ENCODE data around the gene SEMA4G.
A peak's percentile ranks its signal among the peaks of the same experiment; 100 is the strongest.

Gene SEMA4G

DNA sequence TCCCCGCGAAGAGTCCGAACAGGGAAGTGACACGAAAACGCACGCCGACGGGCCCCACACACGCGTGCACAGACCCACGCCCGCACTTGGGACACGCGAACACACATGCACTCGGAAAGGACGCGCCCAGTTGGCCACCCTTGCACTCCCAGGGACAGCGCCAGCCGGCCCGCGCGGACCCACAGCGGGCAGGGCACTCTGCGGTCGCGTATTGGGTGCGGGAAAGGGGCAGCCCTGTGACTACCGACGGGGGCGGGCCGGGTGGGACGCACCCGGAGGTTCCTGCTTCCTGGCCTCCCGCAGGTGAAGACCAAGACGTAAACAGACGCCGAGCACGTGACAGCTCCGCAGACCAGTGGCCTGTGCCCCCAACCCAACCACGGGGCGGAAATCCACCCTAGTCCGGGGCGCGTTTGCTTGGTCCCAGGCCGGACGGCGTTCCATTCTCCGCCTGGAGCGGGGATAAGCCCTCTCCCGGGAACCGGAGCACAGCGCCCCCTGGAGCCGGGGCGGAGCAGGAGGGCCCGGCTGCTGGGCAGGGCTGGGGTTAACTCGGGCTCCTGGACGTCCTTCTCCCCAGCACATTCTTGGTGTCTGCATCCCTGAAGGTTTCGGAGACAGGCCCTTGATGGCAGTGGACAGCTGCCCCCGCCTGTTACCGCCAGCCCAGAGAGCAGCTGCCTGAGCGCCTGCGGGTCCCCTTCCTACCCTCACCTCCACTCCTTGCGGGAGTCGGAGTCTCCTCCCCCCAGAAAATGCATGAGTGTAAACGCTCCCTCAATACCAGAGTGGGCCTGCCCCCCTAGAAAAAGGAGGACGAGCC lies 28.3 kb downstream of the SEMA4G start (continued):
- TF ChIP-seq, protein P1, sequence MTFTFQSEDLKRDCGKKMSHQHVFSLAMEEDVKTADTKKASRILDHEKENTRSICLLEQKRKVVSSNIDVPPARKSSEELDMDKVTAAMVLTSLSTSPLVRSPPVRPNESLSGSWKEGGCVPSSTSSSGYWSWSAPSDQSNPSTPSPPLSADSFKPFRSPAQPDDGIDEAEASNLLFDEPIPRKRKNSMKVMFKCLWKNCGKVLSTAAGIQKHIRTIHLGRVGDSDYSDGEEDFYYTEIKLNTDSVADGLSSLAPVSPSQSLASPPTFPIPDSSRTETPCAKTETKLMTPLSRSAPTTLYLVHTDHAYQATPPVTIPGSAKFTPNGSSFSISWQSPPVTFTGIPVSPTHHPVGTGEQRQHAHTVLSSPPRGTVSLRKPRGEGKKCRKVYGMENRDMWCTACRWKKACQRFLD (tag by site-specific recombination; IDR thresholded peaks at IDR 0.05): no peak
- TF ChIP-seq ZBTB8A (tag by site-specific recombination; IDR thresholded peaks at IDR 0.05): peak; percentile 68; the same call in 1 of the 2 replicates
- TF ChIP-seq SALL2 (tag by site-specific recombination; IDR thresholded peaks at IDR 0.05; ENCODE audit: borderline replicate concordance): no peak
- 0 out of 2 replicates have a peak, but pooled peaks have one; percentile 41 for TF ChIP-seq KLF16 (tag by site-specific recombination; IDR thresholded peaks at IDR 0.05)
- TF ChIP-seq ZNF202 (tag by site-specific recombination; IDR thresholded peaks at IDR 0.05; ENCODE audit: borderline replicate concordance): no peak
- no peak for TF ChIP-seq PRDM1 (tag by site-specific recombination; IDR thresholded peaks at IDR 0.05)
- TF ChIP-seq ZNF214 (tag by site-specific recombination; IDR thresholded peaks at IDR 0.05; ENCODE audit: borderline replicate concordance): no peak
- TF ChIP-seq, protein P2, sequence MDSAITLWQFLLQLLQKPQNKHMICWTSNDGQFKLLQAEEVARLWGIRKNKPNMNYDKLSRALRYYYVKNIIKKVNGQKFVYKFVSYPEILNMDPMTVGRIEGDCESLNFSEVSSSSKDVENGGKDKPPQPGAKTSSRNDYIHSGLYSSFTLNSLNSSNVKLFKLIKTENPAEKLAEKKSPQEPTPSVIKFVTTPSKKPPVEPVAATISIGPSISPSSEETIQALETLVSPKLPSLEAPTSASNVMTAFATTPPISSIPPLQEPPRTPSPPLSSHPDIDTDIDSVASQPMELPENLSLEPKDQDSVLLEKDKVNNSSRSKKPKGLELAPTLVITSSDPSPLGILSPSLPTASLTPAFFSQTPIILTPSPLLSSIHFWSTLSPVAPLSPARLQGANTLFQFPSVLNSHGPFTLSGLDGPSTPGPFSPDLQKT (IDR thresholded peaks at IDR 0.05; ENCODE audit: borderline replicate concordance, low read depth, low read length): no peak
- TF ChIP-seq ZNF843 (tag by site-specific recombination; IDR thresholded peaks at IDR 0.05): 0 out of 2 replicates have a peak, but pooled peaks have one; percentile 12
- TF ChIP-seq ZBTB17 (tag by site-specific recombination; IDR thresholded peaks at IDR 0.05): no peak
- TF ChIP-seq, protein P3, sequence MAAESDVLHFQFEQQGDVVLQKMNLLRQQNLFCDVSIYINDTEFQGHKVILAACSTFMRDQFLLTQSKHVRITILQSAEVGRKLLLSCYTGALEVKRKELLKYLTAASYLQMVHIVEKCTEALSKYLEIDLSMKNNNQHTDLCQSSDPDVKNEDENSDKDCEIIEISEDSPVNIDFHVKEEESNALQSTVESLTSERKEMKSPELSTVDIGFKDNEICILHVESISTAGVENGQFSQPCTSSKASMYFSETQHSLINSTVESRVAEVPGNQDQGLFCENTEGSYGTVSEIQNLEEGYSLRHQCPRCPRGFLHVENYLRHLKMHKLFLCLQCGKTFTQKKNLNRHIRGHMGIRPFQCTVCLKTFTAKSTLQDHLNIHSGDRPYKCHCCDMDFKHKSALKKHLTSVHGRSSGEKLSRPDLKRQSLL (tag by site-specific recombination; IDR thresholded peaks at IDR 0.05): peak; percentile 61; the same call in 1 of the 2 replicates
- TF ChIP-seq ZNF416 (tag by site-specific recombination; IDR thresholded peaks at IDR 0.05): no peak
- TF ChIP-seq, protein P4, sequence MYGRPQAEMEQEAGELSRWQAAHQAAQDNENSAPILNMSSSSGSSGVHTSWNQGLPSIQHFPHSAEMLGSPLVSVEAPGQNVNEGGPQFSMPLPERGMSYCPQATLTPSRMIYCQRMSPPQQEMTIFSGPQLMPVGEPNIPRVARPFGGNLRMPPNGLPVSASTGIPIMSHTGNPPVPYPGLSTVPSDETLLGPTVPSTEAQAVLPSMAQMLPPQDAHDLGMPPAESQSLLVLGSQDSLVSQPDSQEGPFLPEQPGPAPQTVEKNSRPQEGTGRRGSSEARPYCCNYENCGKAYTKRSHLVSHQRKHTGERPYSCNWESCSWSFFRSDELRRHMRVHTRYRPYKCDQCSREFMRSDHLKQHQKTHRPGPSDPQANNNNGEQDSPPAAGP (tag by site-specific recombination; IDR thresholded peaks at IDR 0.05): peak; percentile 59

DNA sequence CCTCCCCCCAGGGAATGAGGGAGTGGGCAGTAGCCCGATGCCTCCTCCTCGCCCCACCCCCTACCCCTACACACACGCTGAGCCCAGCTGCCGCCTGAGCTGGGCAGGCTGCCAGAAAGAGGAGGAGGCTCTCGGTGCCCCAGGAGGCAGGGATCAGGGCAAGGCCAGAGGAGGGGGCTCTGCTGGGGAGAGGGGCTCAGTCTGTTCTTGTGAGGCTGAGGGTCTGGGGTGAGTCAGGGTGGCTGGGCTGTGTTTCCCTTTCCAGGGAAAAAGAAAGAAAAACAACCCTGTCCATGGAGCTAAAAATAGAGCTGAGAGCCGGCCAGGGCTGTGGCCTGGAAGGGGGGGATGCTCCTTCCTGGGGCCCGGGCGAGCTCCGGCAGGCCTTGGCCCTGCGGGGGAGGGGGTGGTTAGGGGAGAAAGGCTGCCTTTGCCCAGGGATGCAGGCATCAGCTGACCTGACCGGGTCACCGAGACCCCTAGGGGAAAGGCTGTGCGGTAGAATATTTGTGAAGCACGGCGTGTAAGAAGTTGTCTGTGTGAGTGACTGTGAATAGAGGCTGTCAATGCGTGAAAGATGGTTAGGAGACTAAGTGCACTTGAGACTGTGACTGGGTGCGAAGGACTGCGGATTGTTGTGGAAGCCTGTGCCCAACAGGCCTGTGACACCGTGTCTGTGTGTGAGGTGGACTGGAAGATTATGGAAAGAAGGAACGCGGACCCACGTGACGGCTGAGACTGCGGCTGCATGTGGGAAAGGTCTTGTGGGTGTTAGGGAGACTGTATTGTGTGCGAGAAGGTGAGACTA lies 29.1 kb downstream of the SEMA4G start:
- Histone ChIP-seq H3K36me3 (ENCODE audit: control insufficient read depth in 2 of 2, insufficient read depth in 1 of 2, low read length in 2 of 2) (peaks cover 0 to 38% of the 10 kb centered on the region in 2 experiments; a peak in 2 of 3 replicates), H3K27ac (ENCODE audit: extremely low read depth, low read depth, low read length) (peak overlapping the region; percentile 94), H3K9me3 (ENCODE audit: control insufficient read depth, insufficient read depth, low read depth, low read length) (no peaks in the 10 kb centered on the region), H3K4me1 (ENCODE audit: control insufficient read depth, insufficient read depth, low read length) (peaks cover 8% of the 10 kb centered on the region), H3K4me3 (ENCODE audit: low read depth, low read length) (peak overlapping the region; percentile 57)
- ChIA-PET POLR2A (interaction anchor here (0.5 to 2.4 kb wide), 12 partner anchors 8 to 515 kb away, joined by 3 to 14 read pairs (median 4); partner anchors contain the start of genes PDZD7 and SFXN3), CTCF (interaction anchor here (0.6 to 16.6 kb wide), 27 partner anchors 8 to 1318 kb away, joined by 3 to 274 read pairs (median 4); partner anchors contain the start of genes MRPL43 and TWNK)
- TF ChIP-seq ZNF529 (tag by site-specific recombination; IDR thresholded peaks at IDR 0.05; ENCODE audit: insufficient replicate concordance) (no peak), SALL2 (tag by site-specific recombination; IDR thresholded peaks at IDR 0.05; ENCODE audit: borderline replicate concordance) (no peak), YY2 (tag by site-specific recombination; IDR thresholded peaks at IDR 0.05) (no peak), PRDM1 (tag by site-specific recombination; IDR thresholded peaks at IDR 0.05) (no peak), ZNF610 (tag by site-specific recombination; IDR thresholded peaks at IDR 0.05; ENCODE audit: borderline replicate concordance) (0 out of 2 replicates have a peak, but pooled peaks have one; percentile 24), ZNF621 (tag by site-specific recombination; IDR thresholded peaks at IDR 0.05) (no peak), EGR2 (tag by site-specific recombination; IDR thresholded peaks at IDR 0.05; ENCODE audit: low read depth) (peak; percentile 94), ZNF837 (tag by site-specific recombination; IDR thresholded peaks at IDR 0.05) (no peak), SP3 (tag by site-specific recombination; IDR thresholded peaks at IDR 0.05) (peak; percentile 1)
- TF ChIP-seq, protein P5, sequence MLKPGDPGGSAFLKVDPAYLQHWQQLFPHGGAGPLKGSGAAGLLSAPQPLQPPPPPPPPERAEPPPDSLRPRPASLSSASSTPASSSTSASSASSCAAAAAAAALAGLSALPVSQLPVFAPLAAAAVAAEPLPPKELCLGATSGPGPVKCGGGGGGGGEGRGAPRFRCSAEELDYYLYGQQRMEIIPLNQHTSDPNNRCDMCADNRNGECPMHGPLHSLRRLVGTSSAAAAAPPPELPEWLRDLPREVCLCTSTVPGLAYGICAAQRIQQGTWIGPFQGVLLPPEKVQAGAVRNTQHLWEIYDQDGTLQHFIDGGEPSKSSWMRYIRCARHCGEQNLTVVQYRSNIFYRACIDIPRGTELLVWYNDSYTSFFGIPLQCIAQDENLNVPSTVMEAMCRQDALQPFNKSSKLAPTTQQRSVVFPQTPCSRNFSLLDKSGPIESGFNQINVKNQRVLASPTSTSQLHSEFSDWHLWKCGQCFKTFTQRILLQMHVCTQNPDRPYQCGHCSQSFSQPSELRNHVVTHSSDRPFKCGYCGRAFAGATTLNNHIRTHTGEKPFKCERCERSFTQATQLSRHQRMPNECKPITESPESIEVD (tag by site-specific recombination; IDR thresholded peaks at IDR 0.05): no peak
- TF ChIP-seq, protein P6, sequence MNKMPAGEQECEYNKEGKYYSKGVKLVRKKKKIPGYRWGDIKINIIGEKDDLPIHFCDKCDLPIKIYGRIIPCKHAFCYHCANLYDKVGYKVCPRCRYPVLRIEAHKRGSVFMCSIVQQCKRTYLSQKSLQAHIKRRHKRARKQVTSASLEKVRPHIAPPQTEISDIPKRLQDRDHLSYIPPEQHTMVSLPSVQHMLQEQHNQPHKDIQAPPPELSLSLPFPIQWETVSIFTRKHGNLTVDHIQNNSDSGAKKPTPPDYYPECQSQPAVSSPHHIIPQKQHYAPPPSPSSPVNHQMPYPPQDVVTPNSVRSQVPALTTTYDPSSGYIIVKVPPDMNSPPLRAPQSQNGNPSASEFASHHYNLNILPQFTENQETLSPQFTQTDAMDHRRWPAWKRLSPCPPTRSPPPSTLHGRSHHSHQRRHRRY (tag by site-specific recombination; IDR thresholded peaks at IDR 0.05): no peak
- TF ChIP-seq, protein P7, sequence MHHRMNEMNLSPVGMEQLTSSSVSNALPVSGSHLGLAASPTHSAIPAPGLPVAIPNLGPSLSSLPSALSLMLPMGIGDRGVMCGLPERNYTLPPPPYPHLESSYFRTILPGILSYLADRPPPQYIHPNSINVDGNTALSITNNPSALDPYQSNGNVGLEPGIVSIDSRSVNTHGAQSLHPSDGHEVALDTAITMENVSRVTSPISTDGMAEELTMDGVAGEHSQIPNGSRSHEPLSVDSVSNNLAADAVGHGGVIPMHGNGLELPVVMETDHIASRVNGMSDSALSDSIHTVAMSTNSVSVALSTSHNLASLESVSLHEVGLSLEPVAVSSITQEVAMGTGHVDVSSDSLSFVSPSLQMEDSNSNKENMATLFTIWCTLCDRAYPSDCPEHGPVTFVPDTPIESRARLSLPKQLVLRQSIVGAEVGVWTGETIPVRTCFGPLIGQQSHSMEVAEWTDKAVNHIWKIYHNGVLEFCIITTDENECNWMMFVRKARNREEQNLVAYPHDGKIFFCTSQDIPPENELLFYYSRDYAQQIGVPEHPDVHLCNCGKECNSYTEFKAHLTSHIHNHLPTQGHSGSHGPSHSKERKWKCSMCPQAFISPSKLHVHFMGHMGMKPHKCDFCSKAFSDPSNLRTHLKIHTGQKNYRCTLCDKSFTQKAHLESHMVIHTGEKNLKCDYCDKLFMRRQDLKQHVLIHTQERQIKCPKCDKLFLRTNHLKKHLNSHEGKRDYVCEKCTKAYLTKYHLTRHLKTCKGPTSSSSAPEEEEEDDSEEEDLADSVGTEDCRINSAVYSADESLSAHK (tag by site-specific recombination; IDR thresholded peaks at IDR 0.05): no peak

Measured in HEK293 (cell line).